Mesendoderm (in vitro differentiated cells): ENCODE measurements around the gene ARID1B.

Source experiments
- DNase-seq: peaks from one replicate; pipeline ENCODE4 v3.0.0; 2013
- H2AK5ac ChIP-seq: 2 replicates; pipeline ENCODE4 v1.6.1; 2013; ENCODE audit warnings: low read length, inconsistent platforms
- H2BK120ac ChIP-seq: 2 replicates; pipeline ENCODE4 v1.6.1; 2013; ENCODE audit warnings: low read depth, mild to moderate bottlenecking, low read length, moderate library complexity, mixed read lengths
- H2BK15ac ChIP-seq: replicated peaks from 2 replicates; pipeline ENCODE4 v1.6.1; 2013; ENCODE audit warnings: low read depth, mild to moderate bottlenecking, moderate library complexity
- H2BK5ac ChIP-seq: 2 replicates; pipeline ENCODE4 v1.6.1; 2013; ENCODE audit warnings: low read length, inconsistent platforms
- H3K18ac ChIP-seq: 2 replicates; pipeline ENCODE4 v1.6.1; 2013; ENCODE audit warnings: mild to moderate bottlenecking, low read length, mixed read lengths
- H3K23ac ChIP-seq: one replicate; pipeline ENCODE4 v1.6.1; 2013; ENCODE audit warnings: low read length
- H3K27ac ChIP-seq: 2 replicates; pipeline ENCODE4 v1.5.1; 2013; ENCODE audit warnings: low read depth, mild to moderate bottlenecking, inconsistent platforms, low read length, moderate library complexity
- H3K27me3 ChIP-seq: 2 replicates; pipeline ENCODE4 v1.6.1; 2013; ENCODE audit warnings: low read length, control low read depth, mild to moderate bottlenecking, inconsistent platforms; ENCODE audit not compliant: insufficient read depth, poor library complexity
- H3K36me3 ChIP-seq: 2 replicates; pipeline ENCODE4 v1.6.1; 2013; ENCODE audit warnings: low read length, inconsistent platforms; ENCODE audit not compliant: control insufficient read depth, insufficient read depth
- H3K4ac ChIP-seq: one replicate; pipeline ENCODE4 v1.6.1; 2013; ENCODE audit warnings: low read depth, mild to moderate bottlenecking, low read length, moderate library complexity
- H3K4me1 ChIP-seq: 2 replicates; pipeline ENCODE4 v1.6.1; 2013; ENCODE audit warnings: low read depth, low read length, inconsistent platforms; ENCODE audit not compliant: control insufficient read depth
- H3K4me2 ChIP-seq: 2 replicates; pipeline ENCODE4 v1.6.1; 2013; ENCODE audit warnings: low read length
- H3K4me3 ChIP-seq: 2 replicates; pipeline ENCODE4 v1.5.1; 2013; ENCODE audit warnings: mild to moderate bottlenecking, low read length
- H3K56ac ChIP-seq: one replicate; pipeline ENCODE4 v1.6.1; 2013; ENCODE audit warnings: low read length
- H3K79me1 ChIP-seq: 2 replicates; pipeline ENCODE4 v1.6.1; 2013; ENCODE audit warnings: low read length, inconsistent platforms
- H3K79me2 ChIP-seq: 2 replicates; pipeline ENCODE4 v1.6.1; 2013; ENCODE audit warnings: mild to moderate bottlenecking, low read length; ENCODE audit not compliant: control insufficient read depth, insufficient read depth
- H3K9ac ChIP-seq: 2 replicates; pipeline ENCODE4 v1.6.1; 2013; ENCODE audit warnings: low read length, inconsistent platforms
- H4K5ac ChIP-seq: one replicate; pipeline ENCODE4 v1.6.1; 2013; ENCODE audit warnings: low read length
- H4K8ac ChIP-seq: one replicate; pipeline ENCODE4 v1.6.1; 2013; ENCODE audit warnings: low read depth, mild to moderate bottlenecking, control low read depth, low read length, moderate library complexity
- WGBS: extraction: QIAGEN DNeasy Blood & Tissue Kit; methylation state at CpG from one replicate; pipeline ENCODE4 v1.1.7; 2013; ENCODE audit warnings: low lambda C conversion rate, missing lambda C conversion rate; ENCODE audit not compliant: insufficient coverage; ENCODE audit errors: extremely low coverage; 5-methylcytosine and 5-hydroxymethylcytosine counted together

ARID1B gene

GRCh38 chr6:156807795-156808194 is 30.6 kb downstream of the ARID1B start:
- Histone ChIP-seq H2BK5ac (no peak overlapping the region), H2BK15ac (no peak overlapping the region), H3K4ac (no peak overlapping the region), H3K4me2 (no peak overlapping the region), H3K18ac (no peak overlapping the region), H3K23ac (no peak overlapping the region), H3K9ac (no peak overlapping the region), H3K79me1 (peaks cover 17% of the 10 kb centered on the region), H3K56ac (no peak overlapping the region), H2AK5ac (no peak overlapping the region), H4K8ac (no peak overlapping the region), H3K79me2 (peaks cover 76% of the 10 kb centered on the region), H3K4me3 (no peak overlapping the region), H3K36me3 (no peaks in the 10 kb centered on the region), H3K4me1 (peaks cover 10% of the 10 kb centered on the region), H3K27ac (no peak overlapping the region), H3K27me3 (no peaks in the 10 kb centered on the region), H4K5ac (no peak overlapping the region), H2BK120ac (no peak overlapping the region)
- no peak for DNase-seq
- no CpG with 5 or more reads among the region's 6 CpGs for WGBS

GRCh38 chr6:156808287-156808686 is 31.1 kb downstream of the ARID1B start:
- H2BK15ac ChIP-seq: no peak overlapping the region
- H3K9ac ChIP-seq: no peak overlapping the region
- peaks cover 17% of the 10 kb centered on the region for H3K79me1 ChIP-seq
- H2BK5ac ChIP-seq: no peak overlapping the region
- no peak overlapping the region for H4K5ac ChIP-seq
- H3K27ac ChIP-seq: no peak overlapping the region
- H3K23ac ChIP-seq: no peak overlapping the region
- WGBS: no CpG with 5 or more reads among the region's 2 CpGs
- no peak overlapping the region for H4K8ac ChIP-seq
- H3K4ac ChIP-seq: no peak overlapping the region
- no peak overlapping the region for H2BK120ac ChIP-seq
- H3K27me3 ChIP-seq: no peaks in the 10 kb centered on the region
- peak; percentile 63 for DNase-seq
- H3K4me2 ChIP-seq: no peak overlapping the region
- H3K18ac ChIP-seq: no peak overlapping the region
- no peak overlapping the region for H3K4me3 ChIP-seq
- H3K4me1 ChIP-seq: peaks cover 10% of the 10 kb centered on the region
- H3K79me2 ChIP-seq: peaks cover 78% of the 10 kb centered on the region
- H3K36me3 ChIP-seq: no peaks in the 10 kb centered on the region
- no peak overlapping the region for H2AK5ac ChIP-seq
- H3K56ac ChIP-seq: no peak overlapping the region

GRCh38 chr6:156809034-156809433 is 31.9 kb downstream of the ARID1B start:
- no peak overlapping the region for H2BK5ac ChIP-seq
- no peak overlapping the region for H3K4me2 ChIP-seq
- no peak overlapping the region for H2BK15ac ChIP-seq
- no CpG with 5 or more reads among the region's 4 CpGs for WGBS
- H3K27me3 ChIP-seq: no peaks in the 10 kb centered on the region
- no peak overlapping the region for H2AK5ac ChIP-seq
- H3K36me3 ChIP-seq: no peaks in the 10 kb centered on the region
- H3K4me1 ChIP-seq: peaks cover 10% of the 10 kb centered on the region
- H2BK120ac ChIP-seq: no peak overlapping the region
- no peak overlapping the region for H4K5ac ChIP-seq
- no peak overlapping the region for H3K18ac ChIP-seq
- H3K23ac ChIP-seq: no peak overlapping the region
- H3K79me1 ChIP-seq: peaks cover 19% of the 10 kb centered on the region
- no peak overlapping the region for H4K8ac ChIP-seq
- H3K4me3 ChIP-seq: no peak overlapping the region
- no peak for DNase-seq
- no peak overlapping the region for H3K27ac ChIP-seq
- no peak overlapping the region for H3K4ac ChIP-seq
- H3K79me2 ChIP-seq: peaks cover 79% of the 10 kb centered on the region
- H3K9ac ChIP-seq: peak overlapping the region; percentile 34
- peak overlapping the region; percentile 36 for H3K56ac ChIP-seq

GRCh38 chr6:156809446-156810178 is 32.4 kb downstream of the ARID1B start:
- WGBS: no CpG with 5 or more reads among the region's 2 CpGs
- no peak overlapping the region for H2BK15ac ChIP-seq

GRCh38 chr6:156814036-156814581 is 36.9 kb downstream of the ARID1B start:
- no peak for DNase-seq
- Histone ChIP-seq H3K27me3 (no peaks in the 10 kb centered on the region), H2BK5ac (no peak overlapping the region), H3K4me1 (peaks cover 4% of the 10 kb centered on the region), H3K27ac (no peak overlapping the region), H4K8ac (no peak overlapping the region), H3K4me3 (no peak overlapping the region), H2AK5ac (no peak overlapping the region), H3K18ac (no peak overlapping the region), H3K79me1 (peaks cover 16% of the 10 kb centered on the region), H3K4me2 (no peak overlapping the region), H3K56ac (no peak overlapping the region), H3K79me2 (peaks cover 79% of the 10 kb centered on the region), H3K4ac (no peak overlapping the region), H4K5ac (no peak overlapping the region), H3K36me3 (no peaks in the 10 kb centered on the region), H2BK120ac (no peak overlapping the region), H3K9ac (no peak overlapping the region), H3K23ac (no peak overlapping the region), H2BK15ac (no peak overlapping the region)
- no CpG with 5 or more reads among the region's 8 CpGs for WGBS

More at GRCh38 chr6:156809446-156810178, 32.4 kb downstream of the ARID1B start:
- Histone ChIP-seq H2AK5ac (no peak overlapping the region), H2BK120ac (no peak overlapping the region), H3K27me3 (no peaks in the 10 kb centered on the region), H4K8ac (no peak overlapping the region), H3K27ac (no peak overlapping the region), H3K79me1 (peaks cover 21% of the 10 kb centered on the region), H3K18ac (no peak overlapping the region), H3K56ac (no peak overlapping the region), H3K79me2 (peaks cover 80% of the 10 kb centered on the region), H3K23ac (peak overlapping the region; percentile 83), H3K4me3 (no peak overlapping the region), H3K36me3 (no peaks in the 10 kb centered on the region), H4K5ac (no peak overlapping the region), H3K4ac (no peak overlapping the region), H3K9ac (no peak overlapping the region), H2BK5ac (no peak overlapping the region), H3K4me1 (peaks cover 10% of the 10 kb centered on the region), H3K4me2 (no peak overlapping the region)
- no peak for DNase-seq
